Left ventricle myocardium inferior (tissue), 1 donor: ENCODE results near the gene RELA. TPM values are rescaled to one million over a fixed set of nuclear protein-coding genes. Genes with fewer than 3 reads are reported as not detected.
"Not testable (repeated sequence)": the region's sequence is repeated elsewhere in the genome, so short reads cannot be mapped to it uniquely, and the experiment has no call there.

Source experiments
- DNase-seq: peaks from one replicate; pipeline ENCODE4 v3.0.0-alpha.2; 2020
- H3K27ac ChIP-seq: fragments of 200-600 bp; replicated peaks from 2 replicates; pipeline ENCODE4 v1.8.0; 2021
- H3K27me3 ChIP-seq: fragments of 200-600 bp; 2 replicates; pipeline ENCODE4 v1.8.0; 2021; ENCODE audit warnings: low read depth
- H3K36me3 ChIP-seq: fragments of 200-600 bp; 2 replicates; pipeline ENCODE4 v1.8.0; 2021
- H3K4me1 ChIP-seq: fragments of 200-600 bp; 2 replicates; pipeline ENCODE4 v1.8.0; 2021
- H3K4me3 ChIP-seq: fragments of 200-600 bp; 2 replicates; pipeline ENCODE4 v1.8.0; 2021; ENCODE audit warnings: mild to moderate bottlenecking, moderate library complexity
- H3K9me3 ChIP-seq: fragments of 200-600 bp; replicated peaks from 2 replicates; pipeline ENCODE4 v1.8.0; 2021
- intact Hi-C: fragments of 100-400 bp; cut with micrococcal nuclease; formaldehyde crosslinking; loops from one replicate; pipeline ENCODE4 v1.11.0; 2022
- total RNA-seq: library from RNA; stranded (reverse); fragmentation: NEBNext Ultra II Directional; extraction: Animal tissue kit (Norgen Biotek cat#: 25700); gene quantifications from one replicate; pipeline ENCODE4 v1.2.1, GENCODE V29; 2021
- TF ChIP-seq, protein P1 (sequence below): fragments of 200-600 bp; IDR thresholded peaks from 2 replicates; pipeline ENCODE4 v1.8.0; 2021; ENCODE audit warnings: antibody characterized with exemption, mild to moderate bottlenecking, borderline replicate concordance
- donor health status: DM: no; HTN: yes; CAD: no; lungs with severe emphysema.

The RELA gene
- total RNA-seq, 1 donor from 2014 or later: 33.8 TPM

DNA sequence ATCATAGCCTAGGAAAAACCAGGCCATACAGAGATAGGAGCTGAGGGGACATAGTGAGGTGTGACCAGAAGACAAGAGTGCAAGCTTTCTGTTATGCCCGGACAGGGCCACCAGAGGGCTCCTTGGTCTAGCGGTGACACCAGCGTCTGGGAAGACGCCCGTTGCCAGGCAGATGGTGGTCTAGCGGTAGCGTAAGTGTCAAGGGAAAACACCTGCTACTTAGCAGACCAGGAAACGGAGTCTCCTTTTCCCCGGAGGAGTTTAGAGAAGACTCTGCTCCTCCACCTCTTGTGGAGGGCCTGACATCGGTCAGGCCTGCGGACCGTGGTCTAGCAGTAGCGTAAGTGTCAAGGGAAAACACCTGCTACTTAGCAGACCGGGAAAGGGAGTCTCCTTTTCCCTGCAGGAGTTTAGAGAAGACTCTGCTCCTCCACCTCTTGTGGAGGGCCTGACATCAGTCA lies 43.6 kb upstream of the RELA start:
- intact Hi-C loops, H3K27ac ChIP-seq: not testable (repeated sequence)
- DNase-seq: peak; percentile 78

DNA sequence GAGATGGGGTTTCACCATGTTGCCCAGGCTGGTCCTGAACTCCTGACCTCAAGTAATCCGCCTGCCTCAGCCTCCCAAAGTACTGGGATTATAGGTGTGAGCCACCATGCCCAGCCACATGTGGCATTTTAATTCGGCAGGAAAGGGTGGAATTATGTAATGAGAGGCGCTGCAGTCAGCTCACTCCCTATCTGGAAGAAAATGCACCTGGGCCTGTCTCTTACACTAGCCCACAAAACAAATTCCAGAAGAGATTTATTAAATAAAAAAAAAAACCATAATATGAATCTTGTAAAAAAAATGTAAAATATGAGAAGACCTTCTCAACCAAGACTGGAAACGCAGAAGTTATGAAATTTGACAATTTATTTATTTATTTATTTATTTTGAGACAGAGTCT lies 41.1 kb upstream of the RELA start:
- Histone ChIP-seq H3K36me3 (no peaks in the 10 kb centered on the region), H3K4me1 (peaks cover 3% of the 10 kb centered on the region), H3K27me3 (no peaks in the 10 kb centered on the region), H3K27ac (no peak overlapping the region), H3K4me3 (no peak overlapping the region), H3K9me3 (no peaks in the 10 kb centered on the region)
- DNase-seq: no peak
- TF ChIP-seq, protein P1, sequence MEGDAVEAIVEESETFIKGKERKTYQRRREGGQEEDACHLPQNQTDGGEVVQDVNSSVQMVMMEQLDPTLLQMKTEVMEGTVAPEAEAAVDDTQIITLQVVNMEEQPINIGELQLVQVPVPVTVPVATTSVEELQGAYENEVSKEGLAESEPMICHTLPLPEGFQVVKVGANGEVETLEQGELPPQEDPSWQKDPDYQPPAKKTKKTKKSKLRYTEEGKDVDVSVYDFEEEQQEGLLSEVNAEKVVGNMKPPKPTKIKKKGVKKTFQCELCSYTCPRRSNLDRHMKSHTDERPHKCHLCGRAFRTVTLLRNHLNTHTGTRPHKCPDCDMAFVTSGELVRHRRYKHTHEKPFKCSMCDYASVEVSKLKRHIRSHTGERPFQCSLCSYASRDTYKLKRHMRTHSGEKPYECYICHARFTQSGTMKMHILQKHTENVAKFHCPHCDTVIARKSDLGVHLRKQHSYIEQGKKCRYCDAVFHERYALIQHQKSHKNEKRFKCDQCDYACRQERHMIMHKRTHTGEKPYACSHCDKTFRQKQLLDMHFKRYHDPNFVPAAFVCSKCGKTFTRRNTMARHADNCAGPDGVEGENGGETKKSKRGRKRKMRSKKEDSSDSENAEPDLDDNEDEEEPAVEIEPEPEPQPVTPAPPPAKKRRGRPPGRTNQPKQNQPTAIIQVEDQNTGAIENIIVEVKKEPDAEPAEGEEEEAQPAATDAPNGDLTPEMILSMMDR: no peak
- intact Hi-C loops: no loop called here

More for the DNA sequence above, 43.6 kb upstream of the RELA start:
- Histone ChIP-seq H3K4me1 (peaks cover 15% of the 10 kb centered on the region), H3K4me3 (peak overlapping the region; percentile 48)
- not testable (repeated sequence) for H3K9me3 ChIP-seq, H3K36me3 ChIP-seq, H3K27me3 ChIP-seq
- TF ChIP-seq, protein P1: peak; percentile 85

- H3K9me3 ChIP-seq: no peaks in the 10 kb centered on the region
- TF ChIP-seq, protein P1: no peak
- DNase-seq: no peak
- H3K4me1 ChIP-seq: peaks cover 9% of the 10 kb centered on the region
- no peak overlapping the region for H3K27ac ChIP-seq
- no peaks in the 10 kb centered on the region for H3K27me3 ChIP-seq
- no peaks in the 10 kb centered on the region for H3K36me3 ChIP-seq
- intact Hi-C loops: no loop called here
- no peak overlapping the region for H3K4me3 ChIP-seq
Measured at GRCh38 chr11:65701686-65702085, 39.0 kb upstream of the RELA start.

DNA sequence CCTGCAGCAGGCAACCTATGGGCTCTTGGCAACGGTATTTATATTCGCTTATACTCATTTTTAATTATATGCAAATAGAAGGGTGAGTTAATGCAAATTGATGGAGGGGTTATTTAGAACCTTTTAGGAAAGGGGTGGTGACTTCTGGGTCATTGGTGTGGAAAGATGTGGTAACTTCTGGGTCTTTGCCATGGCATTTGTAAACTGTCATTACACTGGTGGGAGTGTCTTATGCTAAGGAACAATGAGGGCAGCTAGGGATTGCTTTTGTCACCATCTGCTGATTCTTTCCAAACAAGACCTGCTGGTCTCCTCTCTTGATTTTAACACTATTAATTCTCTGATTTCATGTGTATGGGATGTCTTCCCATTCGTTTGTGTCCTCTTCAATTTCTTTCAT lies 37.7 kb upstream of the RELA start:
- Histone ChIP-seq H3K4me1 (peaks cover 17% of the 10 kb centered on the region), H3K36me3 (no peaks in the 10 kb centered on the region), H3K27ac (no peak overlapping the region), H3K4me3 (no peak overlapping the region), H3K27me3 (no peaks in the 10 kb centered on the region), H3K9me3 (no peaks in the 10 kb centered on the region)
- intact Hi-C loops: no loop called here
- TF ChIP-seq, protein P1: no peak
- DNase-seq: no peak

- DNase-seq: no peak
- Histone ChIP-seq H3K27me3 (no peaks in the 10 kb centered on the region), H3K36me3 (no peaks in the 10 kb centered on the region), H3K4me1 (peaks cover 18% of the 10 kb centered on the region), H3K9me3 (no peaks in the 10 kb centered on the region), H3K4me3 (no peak overlapping the region), H3K27ac (no peak overlapping the region)
- intact Hi-C loops: no loop called here
- TF ChIP-seq, protein P1: no peak
Measured at GRCh38 chr11:65699306-65699705, 36.6 kb upstream of the RELA start.
